A673 (cell line): ENCODE results near the gene NR5A2. TPM values are rescaled to one million over a fixed set of nuclear protein-coding genes. Genes with fewer than 3 reads are reported as not detected.

Experiments used
- BruUV-seq: library from RNA; stranded (reverse); fragments of 400-500 nt; replicated peaks from 2 replicates; lab custom pipeline; 2021; lab: Mats Ljungman, UMichigan
- CTCF ChIA-PET: fragments of 300-600 bp; sonication (Branson Sonifier 250); formaldehyde crosslinking; loops from one replicate; lab custom pipeline; 2022; ENCODE audit warnings: antibody characterized with exemption; lab: Charles Lee
- POLR2A ChIA-PET: fragments of 300-600 bp; sonication (Branson Sonifier 250); formaldehyde crosslinking; loops from one replicate; lab custom pipeline; 2022; ENCODE audit warnings: antibody characterized with exemption; ENCODE audit not compliant: low non-redundant PET; lab: Charles Lee
- DNase-seq: peaks from one replicate; pipeline ENCODE4 v3.0.0-alpha.2; 2015; ENCODE audit warnings: low spot score
- H3K27ac ChIP-seq: fragments of 200-600 bp; sonication (generic); 2 replicates; pipeline ENCODE4 v1.5.1; 2016; ENCODE audit warnings: mixed run types, low read depth, mild to moderate bottlenecking, mixed read lengths, antibody characterized with exemption, low read length; ENCODE audit not compliant: poor library complexity, severe bottlenecking
- H3K27me3 ChIP-seq: fragments of 200-600 bp; sonication (generic); replicated peaks from 2 replicates; pipeline ENCODE4 v1.6.1; 2017; ENCODE audit warnings: mixed run types, low read depth, mild to moderate bottlenecking, mixed read lengths, antibody characterized with exemption, low read length; ENCODE audit not compliant: insufficient read depth, poor library complexity
- H3K36me3 ChIP-seq: fragments of 200-600 bp; sonication (generic); 2 replicates; pipeline ENCODE4 v1.6.1; 2016; ENCODE audit warnings: mixed run types, mild to moderate bottlenecking, mixed read lengths, antibody characterized with exemption, low read length; ENCODE audit not compliant: insufficient read depth, poor library complexity, severe bottlenecking
- H3K4me1 ChIP-seq: fragments of 200-600 bp; sonication (generic); 2 replicates; pipeline ENCODE4 v1.6.1; 2017; ENCODE audit warnings: mixed run types, mild to moderate bottlenecking, mixed read lengths, antibody characterized with exemption, low read length; ENCODE audit not compliant: insufficient read depth, poor library complexity, severe bottlenecking
- H3K4me3 ChIP-seq: fragments of 200-600 bp; sonication (generic); 2 replicates; pipeline ENCODE4 v1.5.1; 2016; ENCODE audit warnings: low read depth, mixed run types, mild to moderate bottlenecking, mixed read lengths, low read length; ENCODE audit not compliant: poor library complexity, severe bottlenecking
- H3K9me3 ChIP-seq: fragments of 200-600 bp; sonication (generic); 2 replicates; pipeline ENCODE4 v1.6.1; 2016; ENCODE audit warnings: mixed run types, low read depth, mild to moderate bottlenecking, mixed read lengths, antibody characterized with exemption, low read length; ENCODE audit not compliant: poor library complexity, severe bottlenecking
- CTCF ChIP-seq: fragments of 300-800, 200-600 bp; sonication (generic); conservative IDR thresholded peaks from 2 replicates; pipeline ENCODE4 v1.5.1; 2017; ENCODE audit warnings: low read depth, mild to moderate bottlenecking, antibody characterized with exemption, low read length, moderate library complexity, mixed read lengths
- EZH2 ChIP-seq: fragments of 200-600 bp; sonication (generic); IDR thresholded peaks from 2 replicates; pipeline ENCODE4 v1.6.1; 2017; ENCODE audit warnings: borderline replicate concordance, low read depth, mild to moderate bottlenecking, mixed read lengths, antibody characterized with exemption, low read length; ENCODE audit not compliant: poor library complexity, severe bottlenecking
- intact Hi-C: fragments of 100-400 bp; cut with micrococcal nuclease; formaldehyde crosslinking; loops from one replicate; pipeline ENCODE4 v1.10.0; 2022; ENCODE audit not compliant: unreplicated experiment
- total RNA-seq: library from RNA; stranded (reverse); gene quantifications from 2 replicates; pipeline ENCODE4 v1.2.3, GENCODE V29; 2021

The NR5A2 gene
- total RNA-seq, 1 experiment from 2014 or later: not detected

GRCh38 chr1:200090252-200091159 is 63.0 kb downstream of the NR5A2 start:
- TF ChIP-seq EZH2: no peak
- TF ChIP-seq CTCF: peak; percentile 30; the same call in 1 of the 2 replicates
- Histone ChIP-seq H3K4me1 (no peaks in the 10 kb centered on the region), H3K4me3 (no peak overlapping the region), H3K27me3 (no peaks in the 10 kb centered on the region), H3K27ac (no peak overlapping the region), H3K36me3 (no peaks in the 10 kb centered on the region), H3K9me3 (no peaks in the 10 kb centered on the region)
- no peak for DNase-seq
- ChIA-PET POLR2A (no interaction called here), CTCF (no interaction called here)
- intact Hi-C loops: no loop called here
- BruUV-seq: no TSS peak

DNA sequence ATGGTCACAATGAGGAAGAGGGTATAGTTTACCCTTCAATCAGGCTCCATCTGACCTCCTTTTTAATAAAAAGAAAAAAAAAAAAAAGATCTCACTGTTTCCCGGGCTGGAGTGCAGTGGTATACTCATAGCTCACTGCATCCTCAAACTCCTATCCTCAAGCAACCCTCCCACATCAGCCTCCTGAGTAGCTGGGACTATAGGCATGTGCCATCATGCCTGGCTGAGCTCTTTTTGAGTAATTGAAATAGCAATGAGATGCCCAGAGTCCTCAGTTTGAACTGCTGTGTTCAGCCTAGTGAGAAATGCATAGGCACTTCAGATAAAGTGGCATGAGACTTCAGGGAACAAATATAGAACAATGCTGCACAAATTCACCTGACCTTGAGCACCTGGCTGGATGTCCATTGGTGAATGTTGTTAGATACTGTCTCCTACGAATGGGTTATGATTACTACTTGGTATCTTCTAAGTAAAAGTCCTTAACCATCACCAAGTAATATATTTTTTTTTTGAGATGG is 67.6 kb downstream of the NR5A2 start:
- DNase-seq: no peak
- H3K4me3 ChIP-seq: no peak overlapping the region
- H3K27me3 ChIP-seq: no peaks in the 10 kb centered on the region
- no peaks in the 10 kb centered on the region for H3K4me1 ChIP-seq
- BruUV-seq: no TSS peak
- no peak for TF ChIP-seq CTCF
- TF ChIP-seq EZH2: no peak
- no peak overlapping the region for H3K27ac ChIP-seq
- no peaks in the 10 kb centered on the region for H3K36me3 ChIP-seq
- ChIA-PET CTCF (interaction anchor here (0.6 to 0.7 kb wide), 2 partner anchors 210 to 404 kb away, joined by 3 to 9 read pairs; no protein-coding TSS in a partner anchor), POLR2A (no interaction called here)
- no peaks in the 10 kb centered on the region for H3K9me3 ChIP-seq
- intact Hi-C loops: no loop called here

- H3K36me3 ChIP-seq: no peaks in the 10 kb centered on the region
- POLR2A ChIA-PET: no interaction called here
- no peak overlapping the region for H3K4me3 ChIP-seq
- no peak for DNase-seq
- no peak overlapping the region for H3K27ac ChIP-seq
- H3K4me1 ChIP-seq: no peaks in the 10 kb centered on the region
- intact Hi-C loops: no loop called here
- no peaks in the 10 kb centered on the region for H3K27me3 ChIP-seq
- TF ChIP-seq EZH2: no peak
- TF ChIP-seq CTCF: no peak
- no peaks in the 10 kb centered on the region for H3K9me3 ChIP-seq
- BruUV-seq: no TSS peak
- CTCF ChIA-PET: no interaction called here
Observed at GRCh38 chr1:200096774-200097173, 69.3 kb downstream of the NR5A2 start.
